HFFc6 (cell line): ENCODE results near the gene ADAT3. TPM values are rescaled to one million over a fixed set of nuclear protein-coding genes. Genes with fewer than 3 reads are reported as not detected.

Source experiments
- DNase-seq: peaks from one replicate; pipeline ENCODE4 v3.0.0-alpha.2; 2018
- H3K27ac Mint-ChIP-seq: 2 replicates; pipeline ENCODE4 v1.8.0; 2020; ENCODE audit warnings: mild to moderate bottlenecking, mixed read lengths
- H3K27me3 Mint-ChIP-seq: 2 replicates; pipeline ENCODE4 v1.8.0; 2021; ENCODE audit warnings: mild to moderate bottlenecking, moderate library complexity, mixed read lengths; ENCODE audit not compliant: insufficient read depth
- H3K36me3 Mint-ChIP-seq: 2 replicates; pipeline ENCODE4 v1.8.0; 2021; ENCODE audit warnings: low read depth, mixed read lengths
- H3K4me1 Mint-ChIP-seq: 2 replicates; pipeline ENCODE4 v1.8.0; 2020; ENCODE audit warnings: low read depth, mixed read lengths
- H3K4me3 Mint-ChIP-seq: 2 replicates; pipeline ENCODE4 v1.8.0; 2020; ENCODE audit warnings: mild to moderate bottlenecking, moderate library complexity, mixed read lengths
- H3K9me3 Mint-ChIP-seq: 2 replicates; pipeline ENCODE4 v1.8.0; 2020; ENCODE audit warnings: mild to moderate bottlenecking, mixed read lengths
- total RNA-seq, 6 experiments: library from RNA; stranded (reverse); fragmentation: NEBNext Ultra II Directional; extraction: Animal tissue kit (Norgen Biotek cat#: 25700); gene quantifications; 2 replicates in 1 of 6; 3 replicates in 5 of 6; pipeline ENCODE4 v1.2.3, GENCODE V29; 2021
- TF ChIP-seq, protein P1 (sequence below): fragments of 200-600 bp; sonication (generic); IDR thresholded peaks from 2 replicates; pipeline ENCODE4 v1.5.0; 2021; ENCODE audit warnings: antibody characterized with exemption, mild to moderate bottlenecking

Gene ADAT3
- total RNA-seq, 6 experiments from 2014 or later = 2.3 to 4.2 (median 3.0) TPM

DNA sequence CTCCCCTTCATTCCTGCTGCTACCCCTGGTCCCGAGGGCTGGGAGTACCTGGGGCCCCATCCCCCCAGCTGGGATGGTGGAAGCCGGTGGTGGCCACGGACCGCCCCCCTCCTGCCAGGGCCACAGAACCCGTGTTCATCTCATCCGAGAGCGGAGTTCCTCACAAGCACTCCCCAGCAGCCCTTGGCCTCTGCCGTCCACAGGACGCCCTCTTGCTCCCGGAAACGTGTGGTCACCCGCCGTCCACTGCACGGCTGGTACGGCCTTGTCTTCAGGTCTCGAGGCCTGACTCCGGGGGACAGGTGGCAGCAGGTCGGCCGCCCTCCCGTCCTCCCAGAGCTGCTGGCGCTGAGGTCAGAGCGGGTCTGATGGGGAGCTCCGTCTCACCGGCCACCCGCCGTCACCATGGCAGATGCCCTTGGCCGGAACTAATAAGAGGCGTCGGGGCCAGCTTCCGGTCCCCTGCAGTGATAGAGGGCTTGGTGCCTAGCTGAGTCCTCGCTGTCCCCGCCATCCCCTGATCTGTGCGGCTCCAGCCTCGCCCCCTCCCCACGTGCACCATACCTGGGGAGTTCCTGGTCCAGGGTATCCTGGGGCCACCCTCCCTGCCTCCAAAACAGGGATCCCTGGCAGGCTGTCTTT lies 19.2 kb downstream of the ADAT3 start:
- Mint-ChIP-seq H3K36me3 (peaks cover 10% of the 10 kb centered on the region; the same call in 1 of the 2 replicates), H3K9me3 (no peaks in the 10 kb centered on the region), H3K27ac (no peak overlapping the region), H3K4me1 (peaks cover 1% of the 10 kb centered on the region; the same call in 1 of the 2 replicates), H3K4me3 (no peak overlapping the region), H3K27me3 (no peaks in the 10 kb centered on the region)
- DNase-seq = no peak
- TF ChIP-seq, protein P1, sequence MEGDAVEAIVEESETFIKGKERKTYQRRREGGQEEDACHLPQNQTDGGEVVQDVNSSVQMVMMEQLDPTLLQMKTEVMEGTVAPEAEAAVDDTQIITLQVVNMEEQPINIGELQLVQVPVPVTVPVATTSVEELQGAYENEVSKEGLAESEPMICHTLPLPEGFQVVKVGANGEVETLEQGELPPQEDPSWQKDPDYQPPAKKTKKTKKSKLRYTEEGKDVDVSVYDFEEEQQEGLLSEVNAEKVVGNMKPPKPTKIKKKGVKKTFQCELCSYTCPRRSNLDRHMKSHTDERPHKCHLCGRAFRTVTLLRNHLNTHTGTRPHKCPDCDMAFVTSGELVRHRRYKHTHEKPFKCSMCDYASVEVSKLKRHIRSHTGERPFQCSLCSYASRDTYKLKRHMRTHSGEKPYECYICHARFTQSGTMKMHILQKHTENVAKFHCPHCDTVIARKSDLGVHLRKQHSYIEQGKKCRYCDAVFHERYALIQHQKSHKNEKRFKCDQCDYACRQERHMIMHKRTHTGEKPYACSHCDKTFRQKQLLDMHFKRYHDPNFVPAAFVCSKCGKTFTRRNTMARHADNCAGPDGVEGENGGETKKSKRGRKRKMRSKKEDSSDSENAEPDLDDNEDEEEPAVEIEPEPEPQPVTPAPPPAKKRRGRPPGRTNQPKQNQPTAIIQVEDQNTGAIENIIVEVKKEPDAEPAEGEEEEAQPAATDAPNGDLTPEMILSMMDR = no peak

DNA sequence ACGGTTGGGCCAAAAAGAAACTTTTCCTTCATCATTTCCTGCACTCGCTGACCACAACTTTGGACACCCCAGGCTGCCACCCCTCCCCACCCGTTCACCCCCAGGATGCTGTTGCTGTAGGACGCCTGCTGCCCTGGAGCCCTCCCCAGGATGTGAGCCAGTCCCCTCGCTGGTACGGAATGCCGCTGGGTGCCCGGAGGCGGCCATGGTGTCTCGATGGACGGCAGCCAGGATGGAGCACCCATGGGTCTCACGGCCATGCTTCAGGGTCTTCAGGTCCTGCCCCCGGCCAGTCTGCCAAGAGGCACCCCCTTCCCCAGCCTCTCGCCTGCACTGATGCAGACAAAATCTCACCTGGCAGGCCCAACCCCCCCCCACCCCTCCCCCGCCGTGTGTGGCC lies 20.3 kb downstream of the ADAT3 start:
- no peak for DNase-seq
- H3K27ac Mint-ChIP-seq = no peak overlapping the region
- H3K36me3 Mint-ChIP-seq = peaks cover 10% of the 10 kb centered on the region; the same call in 1 of the 2 replicates
- H3K9me3 Mint-ChIP-seq = no peaks in the 10 kb centered on the region
- H3K4me1 Mint-ChIP-seq = peaks cover 12% of the 10 kb centered on the region
- no peak overlapping the region for H3K4me3 Mint-ChIP-seq
- H3K27me3 Mint-ChIP-seq = no peaks in the 10 kb centered on the region
- TF ChIP-seq, protein P1 = no peak

DNA sequence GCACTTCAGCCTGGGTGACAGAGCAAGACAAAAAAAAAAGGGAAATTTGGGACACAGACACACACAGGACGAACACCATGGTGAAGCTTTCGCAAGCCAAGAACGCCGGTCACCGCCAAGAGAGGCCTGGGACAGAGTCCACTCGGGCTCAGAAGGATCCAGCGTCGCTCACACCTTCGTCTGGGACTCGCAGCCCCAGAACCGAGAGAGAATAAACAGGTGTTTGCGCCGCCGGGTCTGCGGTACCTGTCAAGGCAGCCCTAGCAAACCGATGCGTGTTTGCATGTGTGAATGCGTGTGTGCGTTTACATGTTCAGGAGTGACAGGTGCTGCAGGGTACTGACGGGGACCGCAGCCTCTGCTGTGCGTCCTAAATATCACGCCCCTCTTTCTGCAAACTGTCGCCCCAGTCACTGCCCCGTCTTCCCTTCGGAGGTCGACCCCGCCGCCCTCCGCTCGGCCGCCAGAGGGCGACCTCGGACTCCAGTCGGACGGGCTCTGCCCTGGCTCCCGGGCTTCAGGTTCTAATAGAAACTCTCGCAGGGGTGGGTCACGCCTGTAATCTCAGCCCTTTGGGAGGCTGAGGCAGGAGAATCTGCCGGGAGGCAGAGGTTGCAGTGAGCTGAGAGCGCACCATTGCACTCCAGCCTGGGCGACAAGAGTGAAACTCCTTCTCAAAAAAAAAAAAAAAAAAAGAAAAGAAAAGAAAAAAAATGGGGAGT lies 24.0 kb downstream of the ADAT3 start:
- H3K27me3 Mint-ChIP-seq = no peaks in the 10 kb centered on the region; the same call in 1 of the 2 replicates
- peaks cover 12% of the 10 kb centered on the region for H3K4me1 Mint-ChIP-seq
- peak overlapping the region; percentile 56 for H3K27ac Mint-ChIP-seq
- peak overlapping the region; percentile 85 for H3K4me3 Mint-ChIP-seq
- TF ChIP-seq, protein P1 = peak; percentile 94
- H3K9me3 Mint-ChIP-seq = peaks cover 11% of the 10 kb centered on the region
- no peaks in the 10 kb centered on the region for H3K36me3 Mint-ChIP-seq
- DNase-seq = peak; percentile 50

DNA sequence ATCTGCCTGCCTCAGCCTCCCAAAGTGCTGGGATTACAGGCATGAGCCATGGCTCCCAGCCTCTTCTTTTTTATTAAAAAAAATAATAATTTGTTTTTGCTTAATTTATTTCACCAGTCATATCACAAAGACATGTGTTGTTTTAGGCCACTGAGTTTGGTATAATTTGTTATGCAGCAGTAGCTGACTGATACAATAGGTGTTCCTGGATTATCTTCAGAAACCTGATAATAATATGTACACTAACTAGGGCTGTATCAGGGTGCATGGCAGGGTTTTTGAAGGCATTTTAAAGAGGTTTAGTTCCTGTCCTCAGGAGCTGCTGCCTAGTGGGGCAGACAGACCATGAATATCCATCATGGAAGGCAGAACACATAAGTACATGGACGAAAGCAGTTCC lies 26.2 kb downstream of the ADAT3 start:
- no peak overlapping the region for H3K4me3 Mint-ChIP-seq
- peaks cover 9% of the 10 kb centered on the region for H3K36me3 Mint-ChIP-seq
- H3K27me3 Mint-ChIP-seq = peaks cover under 1% of the 10 kb centered on the region; the same call in 1 of the 2 replicates
- TF ChIP-seq, protein P1 = no peak
- peaks cover 22% of the 10 kb centered on the region for H3K9me3 Mint-ChIP-seq
- H3K4me1 Mint-ChIP-seq = peaks cover 12% of the 10 kb centered on the region
- no peak overlapping the region for H3K27ac Mint-ChIP-seq
- no peak for DNase-seq

DNA sequence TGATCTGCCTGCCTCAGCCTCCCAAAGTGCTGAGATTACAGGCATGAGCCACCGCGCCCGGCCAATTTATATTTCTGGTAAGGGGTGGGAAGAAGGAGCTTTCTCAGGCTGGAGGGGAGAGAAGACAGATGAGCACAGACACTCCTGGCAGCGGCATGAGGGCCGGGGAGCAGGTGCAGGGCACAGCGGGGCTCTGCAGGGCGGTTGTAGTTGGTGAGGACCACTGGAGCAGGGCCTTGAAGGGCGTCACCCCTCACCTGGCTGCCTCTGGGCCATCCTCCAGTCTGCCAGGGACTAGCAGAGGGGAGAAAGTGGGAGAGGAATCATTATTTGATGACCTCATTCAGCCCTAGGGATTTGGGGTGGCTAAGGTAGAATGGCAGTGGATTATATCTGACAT lies 27.2 kb downstream of the ADAT3 start:
- DNase-seq = no peak
- TF ChIP-seq, protein P1 = no peak
- peaks cover 2% of the 10 kb centered on the region; the same call in 1 of the 2 replicates for H3K27me3 Mint-ChIP-seq
- no peak overlapping the region for H3K27ac Mint-ChIP-seq
- peaks cover 22% of the 10 kb centered on the region for H3K9me3 Mint-ChIP-seq
- H3K36me3 Mint-ChIP-seq = peaks cover 9% of the 10 kb centered on the region
- H3K4me3 Mint-ChIP-seq = no peak overlapping the region
- H3K4me1 Mint-ChIP-seq = peaks cover 12% of the 10 kb centered on the region
